Thymus (tissue), 11 donors: Measurements from ENCODE around the gene RBM8A. TPM values are rescaled to one million over a fixed set of nuclear protein-coding genes. Genes with fewer than 3 reads are reported as not detected.
A peak's percentile ranks its signal among the peaks of the same experiment; 100 is the strongest.

ENCODE experiments used
- DNase-seq, 9 donors: peaks; one replicate each; pipeline ENCODE4 v3.0.0-alpha.2; 2013; ENCODE audit warnings: low spot score in 9 of 9, low read depth in 6 of 9, missing footprints in 1 of 9
- H3K27ac ChIP-seq, 2 donors: one replicate each; pipeline ENCODE4 v1.5.1; 2013; ENCODE audit warnings: control low read depth in 1 of 2, low read depth in 1 of 2, low read length in 1 of 2, mild to moderate bottlenecking in 1 of 2, moderate library complexity in 1 of 2
- H3K27me3 ChIP-seq, 2 donors: one replicate each; pipeline ENCODE4 v1.5.1; 2013; ENCODE audit warnings: low read length in 1 of 2; ENCODE audit not compliant: control insufficient read depth in 2 of 2, insufficient read depth in 1 of 2
- H3K36me3 ChIP-seq, 2 donors: one replicate each; pipeline ENCODE4 v1.5.1; 2013; ENCODE audit warnings: low read length in 1 of 2, mild to moderate bottlenecking in 1 of 2, moderate library complexity in 1 of 2; ENCODE audit not compliant: control insufficient read depth in 2 of 2, insufficient read depth in 2 of 2
- H3K4me1 ChIP-seq, 2 donors: one replicate each; pipeline ENCODE4 v1.5.1; 2013; ENCODE audit warnings: low read length in 2 of 2; ENCODE audit not compliant: control insufficient read depth in 2 of 2, insufficient read depth in 2 of 2
- H3K4me3 ChIP-seq, 2 donors: one replicate each; pipeline ENCODE4 v1.5.1; 2013; ENCODE audit warnings: low read length in 2 of 2, control low read depth in 1 of 2, mild to moderate bottlenecking in 1 of 2
- H3K9me3 ChIP-seq, 2 donors: one replicate each; pipeline ENCODE4 v1.5.1; 2013; ENCODE audit warnings: low read length in 1 of 2, mild to moderate bottlenecking in 1 of 2; ENCODE audit not compliant: control insufficient read depth in 2 of 2, insufficient read depth in 1 of 2
- WGBS: extraction: QIAGEN DNeasy Blood & Tissue Kit; methylation state at CpG from one replicate; pipeline ENCODE4 v1.1.7; 2013; 5-methylcytosine and 5-hydroxymethylcytosine counted together
- polyA plus RNA-seq: library from polyadenylated mRNA; stranded (reverse); fragments of 200-250 nt; gene quantifications from one replicate; pipeline ENCODE4 v1.2.3, GENCODE V29; 2013
- total RNA-seq: library from RNA; stranded (reverse); fragments of 120-200 nt; gene quantifications from one replicate; pipeline ENCODE4 v1.2.4, GENCODE V29; 2013
- donor health status: healthy.

Gene RBM8A
- total and polyA plus RNA-seq, 2 donors = 112 to 225 TPM

DNA sequence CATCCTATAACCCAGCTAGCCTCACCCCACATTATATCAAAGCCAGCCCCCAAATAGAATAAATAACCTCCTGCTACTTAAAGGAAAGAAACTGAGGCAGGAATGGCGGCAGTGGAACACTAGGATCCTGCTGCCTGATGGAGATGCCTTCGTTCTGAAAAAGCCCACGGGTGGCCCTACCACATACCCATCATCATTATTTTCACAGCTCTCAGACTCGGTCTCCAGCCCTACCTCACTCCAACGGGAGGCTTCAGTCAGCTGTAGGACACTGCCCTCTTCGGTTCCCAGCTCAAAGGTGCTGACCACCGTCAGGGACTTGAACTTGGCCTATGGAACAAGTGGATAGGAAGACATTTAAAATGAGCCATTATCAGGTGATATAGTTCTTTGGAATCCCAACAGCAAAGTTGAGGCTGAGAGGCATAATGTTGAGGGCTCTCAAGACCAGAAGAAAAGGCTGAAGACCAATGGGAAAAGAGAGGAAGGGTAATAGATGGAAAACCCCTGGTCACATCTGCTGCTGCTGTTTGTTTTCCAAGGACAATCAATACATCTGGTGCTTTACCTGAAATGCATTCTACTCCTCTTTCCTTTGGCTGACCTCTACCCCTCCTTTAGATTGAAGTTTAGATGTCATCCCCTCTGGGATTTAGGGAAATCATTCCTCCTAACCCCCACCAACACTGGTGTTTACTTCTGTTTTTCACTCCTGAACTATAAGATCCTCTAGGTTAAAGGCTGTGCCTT lies 33.8 kb downstream of the RBM8A start:
- 96% methylated on average over 7 of the region's 7 CpGs for WGBS
- H3K9me3 ChIP-seq = no peaks in the 10 kb centered on the region
- no peak overlapping the region for H3K4me3 ChIP-seq
- no peak overlapping the region for H3K27ac ChIP-seq
- peaks cover 0 to 5% of the 10 kb centered on the region in 2 donors for H3K4me1 ChIP-seq
- no peaks in the 10 kb centered on the region for H3K27me3 ChIP-seq
- DNase-seq = no peak
- no peaks in the 10 kb centered on the region for H3K36me3 ChIP-seq

- no peaks in the 10 kb centered on the region for H3K9me3 ChIP-seq
- peak overlapping the region; percentile 28 to 83 for H3K27ac ChIP-seq
- no peak for DNase-seq
- H3K4me1 ChIP-seq = peaks cover 0 to 5% of the 10 kb centered on the region in 2 donors
- H3K4me3 ChIP-seq = no peak overlapping the region
- 92% methylated on average over 3 of the region's 3 CpGs for WGBS
- no peaks in the 10 kb centered on the region for H3K27me3 ChIP-seq
- H3K36me3 ChIP-seq = no peaks in the 10 kb centered on the region
Observed at GRCh38 chr1:145892486-145893087, 34.7 kb downstream of the RBM8A start.

- Histone ChIP-seq H3K27ac (peak overlapping the region; percentile 28 to 83), H3K36me3 (no peaks in the 10 kb centered on the region), H3K27me3 (peaks cover 0 to 2% of the 10 kb centered on the region in 2 donors), H3K4me3 (no peak overlapping the region), H3K9me3 (no peaks in the 10 kb centered on the region), H3K4me1 (peaks cover 0 to 5% of the 10 kb centered on the region in 2 donors)
- DNase-seq = peak in 7 of 9 donors; percentile 23 to 61 (median 29)
- 29% methylated on average over 6 of the region's 6 CpGs for WGBS
Observed at GRCh38 chr1:145891587-145892485, 35.4 kb downstream of the RBM8A start.

DNA sequence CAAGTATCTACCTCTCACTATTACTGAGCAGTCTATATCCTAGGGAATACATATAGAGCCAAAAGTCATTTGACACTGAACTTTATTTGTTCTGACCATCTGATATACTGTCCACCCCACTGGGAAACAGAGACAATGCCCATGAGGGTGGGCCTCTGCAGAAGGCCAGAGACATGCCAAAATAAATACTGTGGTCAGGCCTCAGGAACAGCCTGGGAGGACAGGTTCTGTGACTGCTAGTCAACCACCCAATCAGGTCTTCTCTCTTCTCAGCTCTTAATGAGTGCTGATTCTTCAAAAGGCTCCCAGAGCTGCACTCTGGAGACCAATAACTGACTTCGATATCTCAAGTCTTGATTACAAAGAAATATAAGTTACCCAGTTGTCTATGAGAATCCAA lies 36.1 kb downstream of the RBM8A start:
- Histone ChIP-seq H3K4me1 (peaks cover 0 to 10% of the 10 kb centered on the region in 2 donors), H3K4me3 (no peak overlapping the region), H3K27ac (peak overlapping the region in 1 of 2 donors; percentile 25), H3K9me3 (no peaks in the 10 kb centered on the region), H3K27me3 (peaks cover 0 to 7% of the 10 kb centered on the region in 2 donors), H3K36me3 (no peaks in the 10 kb centered on the region)
- 95% methylated on average over 1 of the region's 1 CpG for WGBS
- DNase-seq = no peak

GRCh38 chr1:145889722-145890121 lies 37.6 kb downstream of the RBM8A start:
- Histone ChIP-seq H3K9me3 (no peaks in the 10 kb centered on the region), H3K36me3 (no peaks in the 10 kb centered on the region), H3K27ac (no peak overlapping the region), H3K4me1 (peaks cover 2 to 16% of the 10 kb centered on the region in 2 donors), H3K27me3 (peaks cover 3 to 20% of the 10 kb centered on the region in 2 donors), H3K4me3 (no peak overlapping the region)
- no peak for DNase-seq
- whole genome bisulfite sequencing = 97% methylated on average over 3 of the region's 3 CpGs

DNA sequence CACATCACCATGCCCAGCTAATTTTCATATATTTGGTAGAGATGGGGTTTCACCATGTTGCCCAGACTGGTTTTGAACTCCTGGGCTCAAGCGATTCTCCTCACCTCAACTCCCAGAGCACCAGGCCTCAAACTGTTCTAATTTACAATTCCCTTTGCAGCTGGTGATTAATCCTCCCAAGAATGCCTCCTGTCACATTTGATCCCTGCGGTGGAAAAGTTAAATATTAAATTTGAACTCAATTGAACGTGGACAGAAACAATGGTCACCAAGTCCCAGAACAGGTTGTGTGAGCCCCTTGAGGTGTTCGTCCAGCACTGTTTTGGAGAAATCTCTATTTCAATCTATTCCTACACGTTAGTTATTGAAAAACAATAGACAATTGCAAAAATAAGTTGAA lies 39.7 kb downstream of the RBM8A start:
- Histone ChIP-seq H3K36me3 (no peaks in the 10 kb centered on the region), H3K27ac (no peak overlapping the region), H3K27me3 (peaks cover 7 to 27% of the 10 kb centered on the region in 2 donors), H3K9me3 (no peaks in the 10 kb centered on the region), H3K4me1 (peaks cover 2 to 16% of the 10 kb centered on the region in 2 donors), H3K4me3 (no peak overlapping the region)
- 93% methylated on average over 5 of the region's 5 CpGs for WGBS
- DNase-seq = no peak

DNA sequence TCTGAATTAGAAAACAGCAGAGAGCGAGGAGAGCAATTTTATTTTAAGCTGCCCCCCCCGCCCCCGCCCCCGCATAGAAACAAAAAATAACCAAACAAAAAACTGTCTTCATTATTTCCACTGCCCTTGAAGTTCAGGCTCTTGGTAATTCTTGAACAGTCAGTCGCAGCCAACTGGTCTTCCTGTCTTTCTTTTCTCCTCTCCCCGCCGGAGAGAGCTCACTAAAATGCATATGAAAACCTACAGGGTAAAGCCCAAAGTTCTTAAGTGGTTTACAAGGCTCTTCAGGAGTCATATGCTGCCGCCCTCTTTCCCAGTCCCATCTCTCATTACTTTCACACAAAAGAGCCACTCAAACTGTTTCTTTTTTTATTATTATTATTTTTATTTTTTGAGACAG lies 40.5 kb downstream of the RBM8A start:
- H3K27me3 ChIP-seq = peaks cover 7 to 27% of the 10 kb centered on the region in 2 donors
- H3K36me3 ChIP-seq = no peaks in the 10 kb centered on the region
- H3K4me1 ChIP-seq = peaks cover 2 to 11% of the 10 kb centered on the region in 2 donors
- H3K27ac ChIP-seq = no peak overlapping the region
- H3K4me3 ChIP-seq = no peak overlapping the region
- WGBS = 88% methylated on average over 8 of the region's 8 CpGs
- no peak for DNase-seq
- H3K9me3 ChIP-seq = no peaks in the 10 kb centered on the region

GRCh38 chr1:145886390-145886789 lies 40.9 kb downstream of the RBM8A start:
- Histone ChIP-seq H3K9me3 (no peaks in the 10 kb centered on the region), H3K36me3 (no peaks in the 10 kb centered on the region), H3K27me3 (peaks cover 7 to 27% of the 10 kb centered on the region in 2 donors), H3K4me1 (peaks cover 2 to 11% of the 10 kb centered on the region in 2 donors), H3K4me3 (peak overlapping the region; percentile 59 to 81), H3K27ac (no peak overlapping the region)
- 62% methylated on average over 11 of the region's 11 CpGs for WGBS
- DNase-seq = no peak
